ENCODE measurements around the gene CCDC69.
A peak's percentile ranks its signal among the peaks of the same experiment; 100 is the strongest.

Gene CCDC69, protein sequence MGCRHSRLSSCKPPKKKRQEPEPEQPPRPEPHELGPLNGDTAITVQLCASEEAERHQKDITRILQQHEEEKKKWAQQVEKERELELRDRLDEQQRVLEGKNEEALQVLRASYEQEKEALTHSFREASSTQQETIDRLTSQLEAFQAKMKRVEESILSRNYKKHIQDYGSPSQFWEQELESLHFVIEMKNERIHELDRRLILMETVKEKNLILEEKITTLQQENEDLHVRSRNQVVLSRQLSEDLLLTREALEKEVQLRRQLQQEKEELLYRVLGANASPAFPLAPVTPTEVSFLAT

DNA sequence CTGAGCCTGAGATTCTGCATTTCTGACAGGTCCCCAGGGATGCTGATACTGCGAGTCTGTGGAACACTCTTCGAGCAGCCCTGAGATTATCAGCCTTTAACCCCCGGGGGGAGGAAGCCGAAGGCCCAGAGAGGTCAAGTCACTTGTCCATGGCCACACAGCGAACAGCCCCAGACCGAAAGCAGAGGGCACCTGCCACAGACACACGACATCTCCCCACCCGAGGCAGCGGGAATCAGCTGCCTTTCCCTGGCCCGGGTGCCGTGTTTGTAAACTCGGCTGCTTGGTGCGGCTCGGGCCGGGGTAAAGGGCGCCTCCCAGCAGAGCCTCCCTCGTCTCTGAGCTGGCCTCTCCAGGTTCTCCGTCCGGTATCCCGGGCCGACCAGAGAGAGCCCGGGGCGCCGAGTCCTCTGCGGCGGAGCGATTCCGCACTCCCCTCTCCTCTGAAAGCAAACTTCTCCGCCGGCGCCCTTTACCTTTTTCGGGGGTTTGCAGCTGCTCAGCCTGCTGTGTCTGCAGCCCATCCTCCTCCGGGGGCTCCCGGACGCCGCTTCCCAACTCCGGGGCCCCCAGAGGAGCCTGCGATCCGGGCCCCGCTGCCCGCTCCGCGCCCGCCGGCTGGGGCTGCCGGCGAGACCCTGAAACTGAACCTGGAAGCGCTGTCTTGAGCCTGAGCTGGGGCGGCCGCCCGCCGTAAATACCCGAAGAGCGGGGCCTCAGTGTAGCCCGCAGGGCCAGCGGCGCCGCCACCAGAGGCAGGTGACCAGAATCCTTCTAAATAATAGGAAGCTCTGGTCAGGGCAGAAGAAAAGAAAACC is at the start of gene CCDC69:
TSS of gene CCDC69 (minus strand) at position 646 of the 818 bp plus-strand sequence. CDS start at position 524, 122 bp downstream.
- Histone ChIP-seq H3K27me3 (ENCODE audit: control insufficient read depth, insufficient read depth, low read length) (no peaks in the 10 kb centered on the region), H3K36me3 (ENCODE audit: control insufficient read depth, insufficient read depth, low read length) (no peaks in the 10 kb centered on the region), H3K27ac (ENCODE audit: low read length) (no peak within 1 kb of the TSS), H3K9me3 (ENCODE audit: control insufficient read depth, insufficient read depth, low read length) (no peaks in the 10 kb centered on the region), H3K4me1 (ENCODE audit: control insufficient read depth, insufficient read depth, low read length) (no peaks in the 10 kb centered on the region), H3K4me3 (ENCODE audit: low read length) (peak within 1 kb of the TSS; percentile 67)
- no peak for DNase-seq (ENCODE audit: low read depth, low spot score)
- WGBS (ENCODE audit: insufficient coverage, insufficient read length) = no CpG with 5 or more reads among the region's 58 CpGs

DNA sequence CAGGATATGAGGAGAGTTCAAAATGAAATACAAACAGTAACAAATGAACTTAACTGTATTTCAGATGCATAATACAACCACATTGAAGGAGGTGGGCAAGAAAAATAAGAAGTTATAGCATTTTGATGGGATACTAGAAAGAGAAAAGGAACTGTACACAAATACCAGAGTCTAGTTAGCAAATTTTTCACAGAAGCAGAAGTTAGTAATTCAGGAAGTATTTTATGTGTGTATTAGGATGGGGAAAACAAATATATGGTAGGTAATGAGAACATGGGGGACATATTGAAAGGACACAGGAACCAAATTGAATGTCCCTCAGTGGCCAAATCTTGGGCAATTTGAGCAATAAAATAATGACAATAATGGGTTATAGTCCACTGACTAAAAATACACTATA is 47.4 kb upstream of the CCDC69 start:
- Histone ChIP-seq H3K36me3 (ENCODE audit: control insufficient read depth, insufficient read depth, low read length) (peaks cover 10% of the 10 kb centered on the region; the same call in 1 of the 2 replicates), H3K27me3 (ENCODE audit: control insufficient read depth, insufficient read depth, low read length) (no peaks in the 10 kb centered on the region), H3K9me3 (ENCODE audit: control insufficient read depth, insufficient read depth, low read length) (no peaks in the 10 kb centered on the region), H3K27ac (ENCODE audit: low read length) (no peak overlapping the region), H3K4me1 (ENCODE audit: control insufficient read depth, insufficient read depth, low read length) (no peaks in the 10 kb centered on the region; the same call in 1 of the 2 replicates), H3K4me3 (ENCODE audit: low read length) (no peak overlapping the region)
- no peak for DNase-seq (ENCODE audit: low read depth, low spot score)

DNA sequence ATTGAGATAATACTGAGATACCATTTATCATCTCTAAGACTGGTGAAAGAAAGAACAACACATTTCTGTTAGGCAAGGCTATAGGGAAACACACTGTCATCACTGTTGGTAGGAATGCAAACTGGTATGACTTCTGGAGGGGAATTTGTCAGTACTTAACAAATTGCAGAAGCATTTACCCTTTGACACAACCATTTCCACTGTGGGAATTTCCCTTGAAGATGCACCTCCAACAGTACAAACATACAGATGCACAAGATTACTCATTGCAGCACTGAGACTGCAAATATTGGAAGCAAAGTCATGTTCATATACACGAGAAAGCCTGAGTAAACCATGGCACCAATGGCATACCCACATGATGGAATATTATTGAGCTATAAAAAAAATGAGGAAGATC is 46.7 kb upstream of the CCDC69 start:
- WGBS (ENCODE audit: insufficient coverage, insufficient read length) = no CpG with 5 or more reads among the region's 1 CpG
- Histone ChIP-seq H3K4me1 (ENCODE audit: control insufficient read depth, insufficient read depth, low read length) (no peaks in the 10 kb centered on the region; the same call in 1 of the 2 replicates), H3K36me3 (ENCODE audit: control insufficient read depth, insufficient read depth, low read length) (peaks cover 10% of the 10 kb centered on the region; the same call in 1 of the 2 replicates), H3K27me3 (ENCODE audit: control insufficient read depth, insufficient read depth, low read length) (no peaks in the 10 kb centered on the region), H3K4me3 (ENCODE audit: low read length) (no peak overlapping the region), H3K9me3 (ENCODE audit: control insufficient read depth, insufficient read depth, low read length) (no peaks in the 10 kb centered on the region), H3K27ac (ENCODE audit: low read length) (no peak overlapping the region)
- no peak for DNase-seq (ENCODE audit: low read depth, low spot score)

DNA sequence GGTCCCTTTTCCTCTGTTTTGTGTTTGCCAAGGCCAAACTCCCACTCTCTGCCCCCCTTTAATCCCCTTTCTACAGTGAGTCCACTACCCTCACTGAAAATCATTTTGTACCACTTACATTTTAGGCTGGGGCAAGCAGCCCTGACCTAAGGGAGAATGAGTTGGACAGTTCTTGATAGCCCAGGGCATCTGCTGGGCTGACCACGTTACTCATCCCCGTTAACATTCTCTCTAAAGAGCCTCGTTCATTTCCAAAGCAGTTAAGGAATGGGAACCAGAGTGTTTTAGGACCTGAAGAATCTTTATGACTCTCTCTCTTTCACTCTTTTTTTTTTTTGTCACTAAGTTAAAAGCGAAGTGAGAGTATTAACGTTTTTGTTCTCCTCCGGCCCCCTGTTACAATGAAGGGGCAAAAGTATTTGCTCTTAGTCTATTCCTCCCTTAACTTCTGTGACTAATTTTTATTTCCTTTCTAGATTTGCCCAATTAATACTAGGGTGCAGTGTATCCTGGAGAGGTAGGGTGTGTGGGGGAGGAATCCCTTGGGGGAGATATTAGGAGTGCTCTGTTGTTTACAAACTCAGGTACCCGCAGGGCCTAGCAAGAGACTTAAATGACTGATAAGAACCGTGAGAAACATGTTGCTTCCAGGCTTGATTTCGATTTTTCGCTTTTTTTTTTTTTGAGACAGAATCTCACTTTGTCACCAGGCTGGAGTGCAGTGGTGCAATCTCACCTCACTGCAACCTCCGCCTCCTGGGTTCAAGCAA is 43.8 kb upstream of the CCDC69 start:
- Histone ChIP-seq H3K4me3 (ENCODE audit: low read length) (no peak overlapping the region), H3K36me3 (ENCODE audit: control insufficient read depth, insufficient read depth, low read length) (peaks cover 10% of the 10 kb centered on the region; the same call in 1 of the 2 replicates), H3K9me3 (ENCODE audit: control insufficient read depth, insufficient read depth, low read length) (no peaks in the 10 kb centered on the region), H3K27me3 (ENCODE audit: control insufficient read depth, insufficient read depth, low read length) (no peaks in the 10 kb centered on the region), H3K27ac (ENCODE audit: low read length) (no peak overlapping the region), H3K4me1 (ENCODE audit: control insufficient read depth, insufficient read depth, low read length) (no peaks in the 10 kb centered on the region; the same call in 1 of the 2 replicates)
- no CpG with 5 or more reads among the region's 11 CpGs for WGBS (ENCODE audit: insufficient coverage, insufficient read length)
- no peak for DNase-seq (ENCODE audit: low read depth, low spot score)

DNA sequence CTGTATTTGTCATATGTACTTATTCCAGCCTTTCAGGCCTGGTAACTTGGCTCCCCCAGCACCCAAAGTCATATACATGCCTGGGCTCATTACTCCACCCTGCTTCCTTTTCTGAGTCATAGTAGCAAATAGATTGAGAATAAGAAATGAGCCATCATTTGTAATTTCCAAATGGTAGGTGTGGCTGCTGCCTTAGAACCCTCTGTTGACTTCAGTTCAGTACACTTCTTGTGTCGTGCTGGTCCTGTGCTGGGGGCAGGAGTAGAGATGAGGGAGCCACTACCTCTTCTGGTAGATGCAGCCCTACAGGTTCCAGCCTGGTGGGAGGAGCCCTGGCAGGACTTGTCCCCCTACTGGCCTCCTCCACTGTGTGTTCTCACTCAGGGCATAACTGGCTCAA is 40.2 kb upstream of the CCDC69 start:
- no CpG with 5 or more reads among the region's 1 CpG for WGBS (ENCODE audit: insufficient coverage, insufficient read length)
- no peaks in the 10 kb centered on the region for H3K9me3 ChIP-seq (ENCODE audit: control insufficient read depth, insufficient read depth, low read length)
- no peak for DNase-seq (ENCODE audit: low read depth, low spot score)
- H3K4me1 ChIP-seq (ENCODE audit: control insufficient read depth, insufficient read depth, low read length) = no peaks in the 10 kb centered on the region
- H3K27me3 ChIP-seq (ENCODE audit: control insufficient read depth, insufficient read depth, low read length) = no peaks in the 10 kb centered on the region
- H3K27ac ChIP-seq (ENCODE audit: low read length) = no peak overlapping the region
- no peak overlapping the region for H3K4me3 ChIP-seq (ENCODE audit: low read length)
- peaks cover 10% of the 10 kb centered on the region; the same call in 1 of the 2 replicates for H3K36me3 ChIP-seq (ENCODE audit: control insufficient read depth, insufficient read depth, low read length)

DNA sequence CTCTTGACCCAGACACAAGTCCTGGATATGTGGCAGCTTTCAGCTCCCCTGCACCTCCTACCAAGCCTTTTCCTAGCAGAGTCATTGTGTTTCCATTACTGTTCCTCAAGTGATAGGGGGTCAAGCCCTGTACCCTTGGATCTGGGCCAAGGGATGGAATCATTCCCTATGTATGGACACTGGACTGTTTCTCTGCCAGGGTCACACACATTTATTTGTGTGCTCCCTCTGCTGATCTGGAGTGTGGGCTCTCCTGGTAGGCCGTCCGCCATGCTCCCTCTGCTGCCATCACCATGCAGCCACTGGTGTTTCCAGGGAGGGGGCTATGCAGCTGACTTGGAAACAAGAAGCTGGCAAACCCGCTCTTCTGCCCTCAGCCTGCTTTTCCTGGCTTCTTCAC is 38.6 kb upstream of the CCDC69 start:
- WGBS (ENCODE audit: insufficient coverage, insufficient read length) = no CpG with 5 or more reads among the region's 3 CpGs
- Histone ChIP-seq H3K4me3 (ENCODE audit: low read length) (no peak overlapping the region), H3K36me3 (ENCODE audit: control insufficient read depth, insufficient read depth, low read length) (peaks cover 6% of the 10 kb centered on the region; the same call in 1 of the 2 replicates), H3K27me3 (ENCODE audit: control insufficient read depth, insufficient read depth, low read length) (no peaks in the 10 kb centered on the region), H3K4me1 (ENCODE audit: control insufficient read depth, insufficient read depth, low read length) (no peaks in the 10 kb centered on the region), H3K9me3 (ENCODE audit: control insufficient read depth, insufficient read depth, low read length) (no peaks in the 10 kb centered on the region), H3K27ac (ENCODE audit: low read length) (no peak overlapping the region)
- no peak for DNase-seq (ENCODE audit: low read depth, low spot score)

DNA sequence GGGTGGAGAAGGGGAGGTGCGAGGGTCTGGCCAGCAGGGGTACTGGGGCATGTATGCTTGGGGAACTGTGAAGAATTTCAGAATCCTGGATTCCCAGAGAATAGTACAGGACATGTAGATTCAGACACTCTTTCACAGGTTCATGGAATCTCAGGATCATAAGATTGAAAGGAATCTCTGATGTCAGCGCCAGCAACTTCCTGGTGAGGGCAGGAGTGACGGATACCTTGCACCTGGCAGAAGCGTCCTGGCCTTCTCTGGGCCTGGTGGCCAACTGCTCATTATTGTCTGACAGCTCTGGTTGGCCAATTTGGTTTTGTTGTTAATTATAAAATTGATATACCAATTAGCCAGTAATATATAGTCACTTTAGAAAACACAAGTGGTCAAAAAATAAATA is 36.0 kb upstream of the CCDC69 start:
- H3K9me3 ChIP-seq (ENCODE audit: control insufficient read depth, insufficient read depth, low read length) = no peaks in the 10 kb centered on the region
- H3K36me3 ChIP-seq (ENCODE audit: control insufficient read depth, insufficient read depth, low read length) = no peaks in the 10 kb centered on the region
- no CpG with 5 or more reads among the region's 4 CpGs for WGBS (ENCODE audit: insufficient coverage, insufficient read length)
- H3K4me1 ChIP-seq (ENCODE audit: control insufficient read depth, insufficient read depth, low read length) = 0 out of 2 replicates have a peak, but pooled peaks cover 2% of the 10 kb centered on the region
- no peak overlapping the region for H3K4me3 ChIP-seq (ENCODE audit: low read length)
- H3K27me3 ChIP-seq (ENCODE audit: control insufficient read depth, insufficient read depth, low read length) = no peaks in the 10 kb centered on the region
- no peak overlapping the region for H3K27ac ChIP-seq (ENCODE audit: low read length)
- no peak for DNase-seq (ENCODE audit: low read depth, low spot score)

DNA sequence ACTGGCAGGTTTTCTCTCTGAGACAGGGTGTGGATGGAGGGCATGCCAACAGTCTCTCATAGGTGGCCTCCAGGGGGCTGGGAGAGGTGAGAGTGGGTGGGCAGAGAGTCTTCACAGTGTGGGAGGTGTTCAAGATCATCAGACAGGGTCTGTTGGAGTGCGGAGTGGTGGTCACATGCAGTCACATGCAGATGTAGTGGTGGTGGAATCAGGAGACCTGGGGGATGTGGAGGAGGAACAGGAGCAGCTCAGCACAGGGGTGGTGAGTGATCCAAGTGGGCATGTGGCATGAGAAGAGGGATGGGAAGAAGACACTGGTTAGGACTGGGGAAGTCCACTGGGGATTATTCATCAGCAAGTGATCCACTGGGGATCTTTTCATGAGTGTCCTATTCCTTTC is 34.9 kb upstream of the CCDC69 start:
- Histone ChIP-seq H3K36me3 (ENCODE audit: control insufficient read depth, insufficient read depth, low read length) (no peaks in the 10 kb centered on the region), H3K9me3 (ENCODE audit: control insufficient read depth, insufficient read depth, low read length) (no peaks in the 10 kb centered on the region), H3K27me3 (ENCODE audit: control insufficient read depth, insufficient read depth, low read length) (no peaks in the 10 kb centered on the region), H3K4me3 (ENCODE audit: low read length) (no peak overlapping the region), H3K4me1 (ENCODE audit: control insufficient read depth, insufficient read depth, low read length) (0 out of 2 replicates have a peak, but pooled peaks cover 2% of the 10 kb centered on the region), H3K27ac (ENCODE audit: low read length) (no peak overlapping the region)
- no peak for DNase-seq (ENCODE audit: low read depth, low spot score)
- WGBS (ENCODE audit: insufficient coverage, insufficient read length) = no CpG with 5 or more reads among the region's 1 CpG

DNA sequence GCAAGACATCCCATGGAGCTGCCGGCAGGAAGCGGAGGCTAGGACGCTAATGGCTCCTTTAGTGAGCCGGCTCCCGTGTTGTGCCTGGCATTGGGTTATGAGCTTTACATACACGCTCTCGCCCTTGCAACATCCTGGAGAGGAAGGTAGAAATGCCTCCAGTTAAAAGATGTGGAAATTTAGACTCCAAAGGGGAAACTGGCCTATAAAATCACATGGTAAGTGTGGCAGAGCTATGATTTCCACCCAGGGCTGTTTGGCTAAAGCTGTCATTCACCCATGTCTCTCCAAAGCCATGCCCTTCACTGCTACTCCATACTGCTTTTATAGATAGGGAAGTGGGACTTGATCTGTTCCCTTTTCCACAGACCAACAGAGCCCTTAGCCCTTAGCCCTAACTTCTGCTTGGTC is 34.3 kb upstream of the CCDC69 start:
- Histone ChIP-seq H3K9me3 (ENCODE audit: control insufficient read depth, insufficient read depth, low read length) (no peaks in the 10 kb centered on the region), H3K4me1 (ENCODE audit: control insufficient read depth, insufficient read depth, low read length) (0 out of 2 replicates have a peak, but pooled peaks cover 2% of the 10 kb centered on the region), H3K4me3 (ENCODE audit: low read length) (no peak overlapping the region), H3K27ac (ENCODE audit: low read length) (no peak overlapping the region), H3K27me3 (ENCODE audit: control insufficient read depth, insufficient read depth, low read length) (no peaks in the 10 kb centered on the region), H3K36me3 (ENCODE audit: control insufficient read depth, insufficient read depth, low read length) (no peaks in the 10 kb centered on the region)
- no peak for DNase-seq (ENCODE audit: low read depth, low spot score)
- WGBS (ENCODE audit: insufficient coverage, insufficient read length) = no CpG with 5 or more reads among the region's 7 CpGs

DNA sequence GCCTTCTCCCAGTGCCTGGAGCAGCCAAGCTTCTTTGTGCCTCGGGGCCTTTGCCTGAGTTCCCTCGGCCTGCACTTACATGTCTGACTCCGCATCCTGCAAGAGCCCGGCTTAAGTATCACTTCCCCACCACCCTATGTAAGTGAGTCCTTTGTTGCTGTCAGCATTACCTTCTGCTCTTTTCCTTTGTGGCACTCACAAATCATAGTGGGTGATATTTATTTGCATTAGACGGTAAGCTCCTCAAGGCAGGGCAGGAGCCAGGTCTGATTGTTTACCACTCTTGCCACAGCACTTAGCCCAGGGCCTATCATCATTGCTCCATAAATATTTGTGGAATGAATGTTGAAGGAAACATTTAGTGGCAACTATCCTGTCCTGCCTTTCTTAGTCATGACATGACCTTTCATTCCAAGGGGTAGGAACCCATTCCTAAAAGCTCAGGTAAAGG is 33.9 kb upstream of the CCDC69 start:
- H3K4me1 ChIP-seq (ENCODE audit: control insufficient read depth, insufficient read depth, low read length) = 0 out of 2 replicates have a peak, but pooled peaks cover 2% of the 10 kb centered on the region
- DNase-seq (ENCODE audit: low read depth, low spot score) = no peak
- H3K4me3 ChIP-seq (ENCODE audit: low read length) = no peak overlapping the region
- WGBS (ENCODE audit: insufficient coverage, insufficient read length) = no CpG with 5 or more reads among the region's 5 CpGs
- H3K9me3 ChIP-seq (ENCODE audit: control insufficient read depth, insufficient read depth, low read length) = no peaks in the 10 kb centered on the region
- H3K36me3 ChIP-seq (ENCODE audit: control insufficient read depth, insufficient read depth, low read length) = no peaks in the 10 kb centered on the region
- H3K27me3 ChIP-seq (ENCODE audit: control insufficient read depth, insufficient read depth, low read length) = no peaks in the 10 kb centered on the region
- no peak overlapping the region for H3K27ac ChIP-seq (ENCODE audit: low read length)
